Upper lobe of left lung (tissue), 4 donors: ENCODE results near the gene ZNF227.

ENCODE experiments used
- POLR2A ChIP-seq, 4 donors: fragments of 450-650 bp; IDR thresholded peaks; one replicate each; pipeline ENCODE4 v1.5.1; 2016 to 2017; ENCODE audit warnings: antibody characterized with exemption in 4 of 4, mild to moderate bottlenecking in 2 of 4
- TF ChIP-seq, protein P1 (sequence below), 6 experiments: fragments of 450-650 bp in 4 of 6; fragments of 200-600 bp in 2 of 6; sonication (generic) in 2 of 6; IDR thresholded peaks; one replicate each; pipeline ENCODE4 v1.5.1; 2016 to 2019; ENCODE audit warnings: antibody characterized with exemption in 6 of 6

DNA sequence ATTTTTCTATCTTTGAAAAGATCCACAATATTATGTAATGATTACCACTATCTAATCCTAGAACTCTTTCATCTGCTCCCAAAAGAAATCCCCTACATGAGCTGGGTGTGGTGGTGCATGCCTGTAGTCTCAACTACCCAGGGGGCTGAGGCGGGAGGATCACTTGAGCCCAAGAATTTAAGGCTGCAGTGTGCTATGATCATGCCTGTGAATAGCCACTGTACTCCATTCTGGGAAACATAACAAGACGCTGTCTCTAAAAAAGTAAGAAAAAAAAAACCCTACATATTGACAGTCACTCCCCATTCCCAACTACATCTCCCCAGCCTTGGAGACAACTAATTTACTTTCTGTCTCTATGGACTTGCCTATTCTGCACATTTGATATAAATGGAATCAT lies 48.5 kb upstream of the ZNF227 start:
- TF ChIP-seq POLR2A (IDR thresholded peaks at IDR 0.05), result no peak
- TF ChIP-seq, protein P1, sequence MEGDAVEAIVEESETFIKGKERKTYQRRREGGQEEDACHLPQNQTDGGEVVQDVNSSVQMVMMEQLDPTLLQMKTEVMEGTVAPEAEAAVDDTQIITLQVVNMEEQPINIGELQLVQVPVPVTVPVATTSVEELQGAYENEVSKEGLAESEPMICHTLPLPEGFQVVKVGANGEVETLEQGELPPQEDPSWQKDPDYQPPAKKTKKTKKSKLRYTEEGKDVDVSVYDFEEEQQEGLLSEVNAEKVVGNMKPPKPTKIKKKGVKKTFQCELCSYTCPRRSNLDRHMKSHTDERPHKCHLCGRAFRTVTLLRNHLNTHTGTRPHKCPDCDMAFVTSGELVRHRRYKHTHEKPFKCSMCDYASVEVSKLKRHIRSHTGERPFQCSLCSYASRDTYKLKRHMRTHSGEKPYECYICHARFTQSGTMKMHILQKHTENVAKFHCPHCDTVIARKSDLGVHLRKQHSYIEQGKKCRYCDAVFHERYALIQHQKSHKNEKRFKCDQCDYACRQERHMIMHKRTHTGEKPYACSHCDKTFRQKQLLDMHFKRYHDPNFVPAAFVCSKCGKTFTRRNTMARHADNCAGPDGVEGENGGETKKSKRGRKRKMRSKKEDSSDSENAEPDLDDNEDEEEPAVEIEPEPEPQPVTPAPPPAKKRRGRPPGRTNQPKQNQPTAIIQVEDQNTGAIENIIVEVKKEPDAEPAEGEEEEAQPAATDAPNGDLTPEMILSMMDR (IDR thresholded peaks at IDR 0.05), result no peak
